Stimulated activated naive B cell treated with anti-CD40 and anti-IgM and Interleukin-4, amounts not matched to agents 10 μg/mL and 1 μg/mL and 100 μg/mL, for 72 hours (primary cell): ENCODE data around the gene EXOC3.
"Not testable (repeated sequence)": the region's sequence is repeated elsewhere in the genome, so short reads cannot be mapped to it uniquely, and the experiment has no call there.

ENCODE experiments used
- ATAC-seq, 2 donors: fragments of 150-1000 bp; cut with Tn5 transposase; replicated peaks; 2 replicates each; pipeline ENCODE4 v1.10.0; 2021; ENCODE audit warnings: moderate library complexity in 1 of 2
- DNase-seq: peaks from one replicate; pipeline ENCODE4 v3.0.0; 2021
- H3K27ac Mint-ChIP-seq: one replicate; pipeline ENCODE4 v1.8.0; 2022; ENCODE audit warnings: mild to moderate bottlenecking, mixed read lengths
- H3K27me3 Mint-ChIP-seq, 2 donors: one replicate each; pipeline ENCODE4 v1.8.0; 2022; ENCODE audit warnings: mixed read lengths in 2 of 2
- H3K36me3 Mint-ChIP-seq, 2 donors: one replicate each; pipeline ENCODE4 v1.8.0; 2022; ENCODE audit warnings: mixed read lengths in 2 of 2, mild to moderate bottlenecking in 1 of 2
- H3K4me1 Mint-ChIP-seq, 2 donors: one replicate each; pipeline ENCODE4 v1.8.0; 2022; ENCODE audit warnings: mixed read lengths in 2 of 2, mild to moderate bottlenecking in 1 of 2
- H3K4me3 Mint-ChIP-seq, 2 donors: one replicate each; pipeline ENCODE4 v1.8.0; 2022; ENCODE audit warnings: mild to moderate bottlenecking in 2 of 2, mixed read lengths in 2 of 2, moderate library complexity in 1 of 2
- H3K9me3 Mint-ChIP-seq, 2 donors: one replicate each; pipeline ENCODE4 v1.8.0; 2022; ENCODE audit warnings: mixed read lengths in 2 of 2, mild to moderate bottlenecking in 1 of 2

Gene EXOC3

DNA sequence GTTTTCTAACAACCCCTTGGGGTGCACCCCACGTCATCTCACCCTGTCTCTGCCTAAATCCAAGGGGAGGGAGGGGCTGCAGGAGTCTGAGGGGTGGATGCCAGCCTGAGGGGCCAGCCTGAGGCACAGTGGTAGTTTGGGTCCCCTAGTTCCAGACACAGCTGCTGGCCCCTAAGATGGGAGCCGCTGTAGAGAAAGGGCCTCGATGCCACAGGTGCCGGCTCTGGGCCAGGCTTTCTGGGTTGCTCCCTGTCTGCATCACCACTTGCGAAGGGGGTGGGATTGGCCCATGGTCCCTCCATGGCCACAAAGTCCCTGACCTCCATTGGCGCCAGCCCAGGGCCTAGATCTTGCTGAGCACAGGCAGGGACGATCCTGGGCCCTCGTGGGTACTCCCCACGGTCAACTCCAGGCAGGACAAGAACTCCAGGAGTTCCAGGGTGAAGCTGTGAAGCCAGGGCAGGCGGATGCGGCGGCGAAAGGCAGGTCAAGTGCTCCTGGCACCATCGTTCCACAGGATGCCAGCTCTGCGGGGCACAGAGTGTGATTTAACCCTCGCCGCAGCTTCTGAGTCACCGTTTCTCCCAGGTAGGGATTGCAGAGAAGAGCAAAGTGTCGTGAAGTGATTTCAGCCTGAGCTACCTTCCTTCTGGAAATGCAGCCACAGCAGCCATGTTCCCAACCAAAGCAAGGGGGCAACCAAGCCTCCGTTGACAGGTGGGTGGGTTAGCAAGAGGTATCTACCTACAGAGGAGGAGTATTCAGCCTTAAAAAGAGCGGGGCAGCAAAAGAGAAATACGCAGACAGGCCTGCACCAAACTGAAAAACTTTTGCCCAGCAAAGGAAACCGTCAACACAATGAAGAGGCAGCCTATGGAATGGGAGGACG, 41.6 kb upstream of the EXOC3 start:
- peak overlapping the region; percentile 23 to 65 for H3K4me3 Mint-ChIP-seq
- DNase-seq = no peak
- H3K4me1 Mint-ChIP-seq = peaks cover 59 to 79% of the 10 kb centered on the region in 2 donors

DNA sequence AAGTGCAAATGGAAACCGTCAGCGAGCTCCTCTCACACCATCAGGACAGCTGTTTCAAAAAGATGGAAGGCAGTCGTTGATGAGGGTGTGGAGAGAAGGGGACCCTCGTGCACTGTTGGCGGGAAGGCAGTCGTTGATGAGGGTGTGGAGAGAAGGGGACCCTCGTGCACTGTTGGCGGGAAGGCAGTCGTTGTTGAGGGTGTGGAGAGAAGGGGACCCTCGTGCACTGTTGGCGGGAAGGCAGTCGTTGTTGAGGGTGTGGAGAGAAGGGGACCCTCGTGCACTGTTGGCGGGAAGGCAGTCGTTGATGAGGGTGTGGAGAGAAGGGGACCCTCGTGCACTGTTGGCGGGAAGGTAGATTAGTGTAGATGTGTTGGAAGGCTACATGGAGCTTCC, 40.8 kb upstream of the EXOC3 start:
- peaks cover 12 to 27% of the 10 kb centered on the region in 2 donors for H3K9me3 Mint-ChIP-seq
- peaks cover 83 to 86% of the 10 kb centered on the region in 2 donors for H3K36me3 Mint-ChIP-seq
- DNase-seq, ATAC-seq: not testable (repeated sequence)
- peaks cover 59 to 79% of the 10 kb centered on the region in 2 donors for H3K4me1 Mint-ChIP-seq
- H3K27me3 Mint-ChIP-seq = peaks cover 16 to 17% of the 10 kb centered on the region in 2 donors
- peak overlapping the region; percentile 99 for H3K27ac Mint-ChIP-seq
- H3K4me3 Mint-ChIP-seq = peak overlapping the region; percentile 9 to 65

More for the DNA sequence above, 41.6 kb upstream of the EXOC3 start:
- Mint-ChIP-seq H3K27me3 (peaks cover 15 to 17% of the 10 kb centered on the region in 2 donors), H3K27ac (peak overlapping the region; percentile 99), H3K36me3 (peaks cover 78 to 83% of the 10 kb centered on the region in 2 donors), H3K9me3 (peaks cover 12 to 27% of the 10 kb centered on the region in 2 donors)
- ATAC-seq = no peak

DNA sequence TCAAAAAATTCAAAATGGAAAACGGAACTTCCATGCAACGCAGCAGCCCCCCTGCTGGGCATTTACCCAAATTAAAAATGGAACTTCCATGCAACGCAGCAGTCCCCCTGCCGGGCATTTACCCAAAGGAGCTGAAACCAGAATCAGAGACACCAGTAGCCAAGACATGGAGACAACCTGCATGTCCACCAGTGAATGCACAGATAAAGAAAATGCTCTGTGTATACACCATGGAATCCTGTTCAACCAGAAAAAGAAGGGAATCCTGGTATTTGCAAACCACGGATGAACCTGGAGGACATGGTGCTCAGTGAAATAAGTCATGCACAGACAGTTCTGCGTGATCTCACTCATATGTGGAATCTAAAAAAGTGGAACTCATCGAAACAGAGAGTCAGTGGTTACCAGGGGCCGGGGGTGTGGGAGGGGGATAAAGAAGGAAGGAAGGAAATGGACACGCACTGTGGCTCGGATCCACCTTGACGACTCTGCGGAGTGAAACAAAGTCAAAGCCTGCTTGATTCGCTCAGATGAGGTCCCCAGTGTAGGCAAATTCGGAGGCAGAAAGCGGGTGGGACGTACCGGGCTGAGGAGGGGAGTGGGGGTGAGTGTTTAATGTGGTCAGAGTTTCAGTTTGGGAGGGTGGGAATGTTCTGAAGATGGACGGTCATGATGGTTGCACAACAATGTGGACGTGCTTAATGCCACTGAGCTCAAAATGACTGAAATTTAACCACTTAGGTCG, 40.2 kb upstream of the EXOC3 start:
- ATAC-seq (peak; percentile 65 to 68), DNase-seq (peak; percentile 82)
- peak overlapping the region; percentile 97 for H3K27ac Mint-ChIP-seq
- peaks cover 87 to 90% of the 10 kb centered on the region in 2 donors for H3K36me3 Mint-ChIP-seq
- H3K4me3 Mint-ChIP-seq = peak overlapping the region; percentile 67 to 80
- H3K9me3 Mint-ChIP-seq = peaks cover 12 to 27% of the 10 kb centered on the region in 2 donors
- peaks cover 59 to 79% of the 10 kb centered on the region in 2 donors for H3K4me1 Mint-ChIP-seq
- peaks cover 16 to 17% of the 10 kb centered on the region in 2 donors for H3K27me3 Mint-ChIP-seq

DNA sequence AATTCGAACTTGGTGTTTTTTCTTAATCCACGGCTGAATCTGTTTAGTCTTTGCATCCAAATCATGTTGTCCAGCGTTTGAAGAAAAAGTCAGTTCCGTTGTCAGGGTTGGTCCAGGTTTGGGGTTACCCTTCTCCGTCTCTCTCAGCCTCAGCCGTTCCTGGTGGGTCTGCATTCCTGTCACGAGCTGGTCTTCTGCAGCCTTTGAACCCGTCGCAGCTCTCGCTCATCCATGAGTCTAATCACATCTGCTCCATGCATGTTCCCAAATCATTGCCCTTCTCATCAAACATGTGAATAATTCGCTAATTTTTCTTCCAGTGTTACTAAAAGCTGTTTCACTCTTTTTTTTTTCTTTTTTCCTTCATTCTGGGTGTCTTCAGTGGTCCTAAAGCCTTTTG, 39.0 kb upstream of the EXOC3 start:
- Mint-ChIP-seq H3K4me1 (peaks cover 51 to 69% of the 10 kb centered on the region in 2 donors), H3K4me3 (peak overlapping the region; percentile 56 to 67), H3K9me3 (peaks cover 12 to 27% of the 10 kb centered on the region in 2 donors), H3K27me3 (peaks cover 16 to 17% of the 10 kb centered on the region in 2 donors), H3K36me3 (peaks cover 84% of the 10 kb centered on the region in 2 donors), H3K27ac (peak overlapping the region; percentile 82)
- no peak for ATAC-seq
- no peak for DNase-seq

DNA sequence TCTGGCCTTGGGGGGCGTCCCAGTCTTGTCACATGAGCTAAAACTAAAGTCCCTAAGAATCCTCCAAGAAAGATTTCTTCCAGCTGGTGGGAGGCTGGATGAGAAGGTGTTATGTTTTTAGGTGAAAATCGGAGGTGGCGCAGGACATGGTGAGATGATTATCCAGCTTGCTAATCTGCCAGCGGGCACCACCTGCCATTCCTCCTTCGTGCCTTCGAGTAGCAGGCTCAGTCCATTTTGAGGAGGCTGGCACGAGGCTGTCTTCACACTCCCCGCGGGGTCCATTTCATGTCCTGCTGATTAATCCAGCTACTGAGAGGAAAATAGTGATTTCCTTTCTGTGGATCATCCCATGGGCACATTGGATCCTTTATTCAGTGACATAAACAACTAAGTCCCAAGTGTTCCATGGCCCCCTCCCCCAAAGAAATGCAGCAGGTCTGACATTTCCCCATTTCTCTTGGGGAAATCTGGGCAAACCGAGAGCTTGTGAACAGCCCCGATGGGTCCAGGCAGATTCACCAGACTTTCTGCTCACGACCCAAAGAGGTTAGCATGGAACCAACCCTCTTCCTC, 38.2 kb upstream of the EXOC3 start:
- no peak for DNase-seq
- H3K36me3 Mint-ChIP-seq = peaks cover 84 to 85% of the 10 kb centered on the region in 2 donors

DNA sequence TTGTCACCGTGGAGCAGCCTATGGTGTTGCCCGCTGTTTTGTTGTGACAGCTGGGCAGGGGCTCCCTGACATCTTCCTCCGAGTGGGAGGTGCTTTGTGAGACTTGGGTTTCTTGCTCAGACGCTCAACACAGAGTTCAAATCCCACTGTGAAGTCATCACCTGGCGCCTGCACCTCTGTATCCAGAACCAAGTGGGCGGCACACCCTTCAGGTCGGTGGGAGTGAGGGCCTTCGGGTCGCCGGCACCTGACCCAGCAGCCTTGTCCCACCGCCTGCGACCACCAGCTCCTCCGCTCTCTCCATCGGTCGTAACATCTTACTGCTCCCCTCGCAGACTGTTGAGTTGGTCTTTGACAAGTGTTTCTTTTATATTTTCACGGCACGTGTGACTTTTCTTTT, 37.6 kb upstream of the EXOC3 start:
- H3K4me1 Mint-ChIP-seq = peaks cover 38 to 55% of the 10 kb centered on the region in 2 donors
- peak overlapping the region in 1 of 2 donors; percentile 15 for H3K4me3 Mint-ChIP-seq
- peak overlapping the region; percentile 68 for H3K27ac Mint-ChIP-seq
- H3K27me3 Mint-ChIP-seq = peaks cover 17 to 19% of the 10 kb centered on the region in 2 donors
- H3K9me3 Mint-ChIP-seq = peaks cover 12 to 21% of the 10 kb centered on the region in 2 donors
- H3K36me3 Mint-ChIP-seq = peaks cover 79 to 81% of the 10 kb centered on the region in 2 donors
- DNase-seq (no peak), ATAC-seq (no peak)

More for the DNA sequence above, 38.2 kb upstream of the EXOC3 start:
- ATAC-seq = no peak
- H3K27me3 Mint-ChIP-seq = peaks cover 17% of the 10 kb centered on the region in 2 donors
- peaks cover 44 to 61% of the 10 kb centered on the region in 2 donors for H3K4me1 Mint-ChIP-seq
- H3K9me3 Mint-ChIP-seq = peaks cover 12 to 24% of the 10 kb centered on the region in 2 donors
- H3K27ac Mint-ChIP-seq = peak overlapping the region; percentile 82
- H3K4me3 Mint-ChIP-seq = no peak overlapping the region

DNA sequence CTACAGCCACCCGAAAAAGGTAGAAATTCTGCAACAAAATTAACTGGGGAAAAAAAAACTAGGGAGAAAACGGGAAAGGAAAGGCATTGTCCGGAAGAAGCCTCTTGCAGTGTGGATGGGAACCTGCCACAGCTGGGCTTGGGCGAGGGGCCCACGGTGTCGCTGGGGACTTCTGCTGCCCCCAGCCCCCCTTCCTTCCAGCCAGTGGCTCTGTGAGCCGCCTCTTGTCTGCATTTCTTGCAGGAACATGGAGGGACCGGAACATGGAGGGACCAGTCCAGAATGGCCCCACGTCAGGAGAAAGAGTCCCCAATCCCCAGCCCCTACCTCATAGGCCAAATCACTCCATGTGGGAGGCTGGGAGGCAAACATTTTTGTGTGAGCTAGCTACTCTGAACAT, 36.9 kb upstream of the EXOC3 start:
- H3K27ac Mint-ChIP-seq = peak overlapping the region; percentile 68

DNA sequence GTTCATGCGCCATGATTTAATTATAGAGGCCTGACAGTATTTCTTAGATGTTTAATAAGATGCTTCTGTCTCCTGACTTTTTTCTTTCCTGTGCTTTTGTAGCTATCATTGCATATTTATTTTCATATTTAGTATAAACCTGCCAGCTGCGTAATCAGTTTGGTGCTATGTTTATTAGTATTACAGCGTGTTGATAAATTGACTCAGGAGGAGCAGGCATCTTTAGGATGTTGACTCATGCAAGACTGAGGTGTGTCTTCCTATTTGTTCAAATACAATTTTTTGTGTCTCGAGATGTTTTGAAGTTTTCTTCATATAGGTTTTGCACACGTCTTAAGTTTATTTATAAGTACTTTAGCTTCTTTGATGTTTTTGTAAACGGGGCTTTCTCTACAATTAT, 35.9 kb upstream of the EXOC3 start:
- ATAC-seq = no peak
- Mint-ChIP-seq H3K4me1 (peaks cover 30 to 44% of the 10 kb centered on the region in 2 donors), H3K36me3 (peaks cover 73 to 76% of the 10 kb centered on the region in 2 donors), H3K4me3 (no peak overlapping the region), H3K9me3 (peaks cover 7 to 12% of the 10 kb centered on the region in 2 donors), H3K27me3 (peaks cover 17 to 24% of the 10 kb centered on the region in 2 donors), H3K27ac (no peak overlapping the region)
- DNase-seq = no peak

More for the DNA sequence above, 36.9 kb upstream of the EXOC3 start:
- Mint-ChIP-seq H3K9me3 (peaks cover 12 to 21% of the 10 kb centered on the region in 2 donors), H3K36me3 (peaks cover 75 to 78% of the 10 kb centered on the region in 2 donors), H3K4me3 (peak overlapping the region in 1 of 2 donors; percentile 15), H3K27me3 (peaks cover 17 to 22% of the 10 kb centered on the region in 2 donors), H3K4me1 (peaks cover 37 to 51% of the 10 kb centered on the region in 2 donors)
- DNase-seq (no peak), ATAC-seq (no peak)

DNA sequence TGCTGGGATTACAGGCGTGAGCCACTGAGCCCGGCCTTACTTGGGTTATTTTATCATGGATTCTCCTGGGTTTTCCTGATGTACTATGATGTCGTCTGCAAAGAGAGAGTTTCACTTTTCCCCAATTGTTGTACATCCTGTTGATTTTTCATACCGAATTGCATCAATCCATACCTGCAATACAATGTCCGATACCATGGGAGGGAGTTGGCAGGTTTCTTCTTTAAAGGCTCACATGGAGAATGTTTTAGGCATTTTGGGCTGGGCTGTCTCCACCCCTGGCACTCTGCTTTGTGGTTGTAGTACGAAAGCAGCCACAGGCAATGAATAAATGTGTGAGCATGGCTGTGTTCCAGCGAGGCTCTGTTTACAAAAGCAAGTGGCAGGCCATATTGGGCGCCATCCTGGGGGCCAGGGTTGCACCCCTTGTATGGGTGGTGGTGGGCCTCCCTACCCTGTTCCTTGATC, 35.1 kb upstream of the EXOC3 start:
- no peak for ATAC-seq
- Mint-ChIP-seq H3K27ac (no peak overlapping the region), H3K4me3 (no peak overlapping the region), H3K9me3 (peaks cover 6 to 9% of the 10 kb centered on the region in 2 donors), H3K4me1 (peaks cover 24 to 36% of the 10 kb centered on the region in 2 donors), H3K36me3 (peaks cover 72 to 74% of the 10 kb centered on the region in 2 donors), H3K27me3 (peaks cover 17 to 24% of the 10 kb centered on the region in 2 donors)
- no peak for DNase-seq

DNA sequence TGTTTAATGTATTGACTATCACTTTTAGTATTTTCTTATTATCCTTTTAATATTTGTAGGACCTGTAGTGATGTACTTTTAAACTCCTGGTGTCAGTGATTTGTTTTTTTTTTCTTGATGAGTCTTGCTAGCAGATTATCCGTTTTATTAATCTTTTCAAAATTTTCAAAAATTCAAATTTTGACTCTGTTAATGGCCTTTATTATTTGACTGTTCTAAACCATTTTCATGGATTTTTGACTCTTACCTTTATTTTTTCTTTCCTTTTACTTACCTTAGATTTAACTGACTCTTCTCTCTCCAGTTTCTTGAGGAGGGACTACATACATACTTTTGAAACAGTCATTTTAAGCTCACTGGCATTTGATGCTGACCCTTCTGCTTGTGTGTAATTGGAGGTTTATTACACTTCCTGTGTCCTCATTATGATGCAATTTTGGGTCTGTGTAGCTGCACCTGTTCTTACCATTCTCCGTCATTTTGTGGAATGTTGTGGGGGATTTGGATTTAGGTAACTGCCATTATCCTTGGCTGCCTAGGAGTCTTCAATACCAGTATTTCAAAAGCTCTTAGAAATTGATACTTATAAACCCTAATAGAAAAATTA, 32.0 kb upstream of the EXOC3 start:
- H3K36me3 Mint-ChIP-seq = peaks cover 62 to 66% of the 10 kb centered on the region in 2 donors
- no peak for ATAC-seq
- peaks cover 2 to 13% of the 10 kb centered on the region in 2 donors for H3K27me3 Mint-ChIP-seq
- no peak overlapping the region for H3K27ac Mint-ChIP-seq
- H3K4me1 Mint-ChIP-seq = peaks cover 7 to 17% of the 10 kb centered on the region in 2 donors
- DNase-seq = no peak
- H3K4me3 Mint-ChIP-seq = no peak overlapping the region
- no peaks in the 10 kb centered on the region for H3K9me3 Mint-ChIP-seq

DNA sequence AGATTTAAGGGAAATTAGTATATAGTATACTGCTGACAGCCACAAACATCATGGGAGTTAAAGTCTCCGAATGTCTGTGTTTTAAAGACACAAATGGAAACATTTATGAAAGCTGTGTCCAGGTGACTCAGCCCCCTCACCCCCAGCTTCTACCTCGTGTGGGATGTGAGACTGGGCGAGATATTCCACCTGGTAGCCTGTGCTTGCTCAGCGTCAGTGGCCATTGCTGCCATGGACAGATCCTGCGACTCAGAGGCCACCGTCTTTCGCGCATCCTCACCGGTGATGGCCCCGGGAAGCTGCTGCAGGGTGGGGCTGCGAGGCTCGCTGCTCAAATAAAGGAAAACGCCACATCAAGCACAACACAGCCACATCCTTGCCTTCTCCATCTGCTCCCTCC, 31.2 kb upstream of the EXOC3 start:
- DNase-seq (no peak), ATAC-seq (peak; percentile 27 to 41)
- H3K9me3 Mint-ChIP-seq = no peaks in the 10 kb centered on the region
- H3K4me1 Mint-ChIP-seq = peaks cover 3 to 16% of the 10 kb centered on the region in 2 donors
- H3K4me3 Mint-ChIP-seq = no peak overlapping the region
- no peak overlapping the region for H3K27ac Mint-ChIP-seq
- H3K27me3 Mint-ChIP-seq = peaks cover 0 to 9% of the 10 kb centered on the region in 2 donors
- peaks cover 61 to 65% of the 10 kb centered on the region in 2 donors for H3K36me3 Mint-ChIP-seq

DNA sequence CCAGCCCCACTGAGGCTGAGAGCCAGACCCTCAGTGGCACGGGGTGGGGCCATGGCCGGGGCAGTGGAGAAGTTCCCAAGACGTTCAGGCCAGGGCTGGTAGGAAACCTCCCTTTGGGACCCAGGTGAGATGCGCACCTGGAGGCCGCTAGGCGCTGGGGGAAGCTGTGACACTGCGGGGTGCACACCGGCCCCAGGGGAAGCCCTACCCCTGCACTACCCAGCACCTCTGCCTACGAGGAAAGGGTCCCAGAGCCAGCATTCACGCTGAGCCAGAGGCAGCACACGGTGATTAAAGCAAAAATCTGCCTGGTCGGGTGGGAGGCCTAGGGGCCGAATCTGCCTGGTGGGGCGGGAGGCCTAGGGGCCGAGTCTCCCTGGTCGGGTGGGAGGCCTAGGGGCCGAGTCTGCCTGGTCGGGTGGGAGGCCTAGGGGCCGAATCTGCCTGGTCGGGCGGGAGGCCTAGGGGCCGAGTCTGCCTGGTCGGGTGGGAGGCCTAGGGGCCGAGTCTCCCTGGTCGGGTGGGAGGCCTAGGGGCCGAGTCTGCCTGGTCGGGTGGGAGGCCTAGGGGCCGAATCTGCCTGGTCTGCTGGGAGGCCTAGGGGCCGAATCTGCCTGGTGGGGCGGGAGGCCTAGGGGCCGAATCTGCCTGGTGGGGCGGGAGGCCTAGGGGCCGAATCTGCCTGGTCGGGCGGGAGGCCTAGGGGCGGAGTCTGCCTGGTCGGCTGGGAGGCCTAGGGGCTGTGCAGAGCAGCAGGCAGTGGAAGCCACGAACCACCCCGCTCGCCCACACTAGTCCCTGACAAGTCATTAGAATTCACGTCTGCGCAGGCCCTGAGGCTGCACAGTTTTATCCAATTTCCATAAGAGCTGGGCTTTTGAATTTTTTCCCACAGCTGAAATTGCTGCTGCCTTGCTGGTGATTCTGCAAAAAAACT, 27.7 kb upstream of the EXOC3 start:
- not testable (repeated sequence) for H3K27ac Mint-ChIP-seq, H3K9me3 Mint-ChIP-seq, H3K27me3 Mint-ChIP-seq, H3K4me3 Mint-ChIP-seq, DNase-seq
- peak in 1 of 2 donors; percentile 34 for ATAC-seq
- H3K36me3 Mint-ChIP-seq = peaks cover 67 to 69% of the 10 kb centered on the region in 2 donors
- peaks cover 5 to 35% of the 10 kb centered on the region in 2 donors for H3K4me1 Mint-ChIP-seq
